Chondrocyte (in vitro differentiated cells): Measurements from ENCODE around the gene TRABD2B. TPM values are rescaled to one million over a fixed set of nuclear protein-coding genes. Genes with fewer than 3 reads are reported as not detected.

Experiments used
- DNase-seq: peaks from one replicate; pipeline ENCODE4 v3.0.0; 2021; ENCODE audit warnings: mixed read lengths, low spot score
- H3K27ac Mint-ChIP-seq: one replicate; pipeline ENCODE4 v1.8.0; 2021; ENCODE audit warnings: mild to moderate bottlenecking, moderate library complexity, mixed read lengths; ENCODE audit not compliant: unreplicated experiment
- H3K27me3 Mint-ChIP-seq: 2 replicates; pipeline ENCODE4 v1.8.0; 2021; ENCODE audit warnings: low read depth, mixed read lengths
- H3K36me3 Mint-ChIP-seq: 2 replicates; pipeline ENCODE4 v1.8.0; 2021; ENCODE audit warnings: low read depth, mixed read lengths
- H3K4me1 Mint-ChIP-seq: 2 replicates; pipeline ENCODE4 v1.8.0; 2021; ENCODE audit warnings: low read depth, mild to moderate bottlenecking, mixed read lengths
- H3K4me3 Mint-ChIP-seq: one replicate; pipeline ENCODE4 v1.8.0; 2021; ENCODE audit warnings: mild to moderate bottlenecking, moderate library complexity, mixed read lengths; ENCODE audit not compliant: unreplicated experiment
- H3K9me3 Mint-ChIP-seq: 2 replicates; pipeline ENCODE4 v1.8.0; 2021; ENCODE audit warnings: low read depth, mixed read lengths
- total RNA-seq: library from RNA; stranded (reverse); gene quantifications from 3 replicates; pipeline ENCODE4 v1.2.1, GENCODE V29; 2021
- TF ChIP-seq, protein P1 (sequence below): fragments of 200-600 bp; sonication (generic); IDR thresholded peaks from 2 replicates; pipeline ENCODE4 v1.5.0; 2021; ENCODE audit warnings: antibody characterized with exemption, mild to moderate bottlenecking, moderate library complexity

Gene TRABD2B
- total RNA-seq, 1 donor from 2014 or later, result 0.90 TPM

DNA sequence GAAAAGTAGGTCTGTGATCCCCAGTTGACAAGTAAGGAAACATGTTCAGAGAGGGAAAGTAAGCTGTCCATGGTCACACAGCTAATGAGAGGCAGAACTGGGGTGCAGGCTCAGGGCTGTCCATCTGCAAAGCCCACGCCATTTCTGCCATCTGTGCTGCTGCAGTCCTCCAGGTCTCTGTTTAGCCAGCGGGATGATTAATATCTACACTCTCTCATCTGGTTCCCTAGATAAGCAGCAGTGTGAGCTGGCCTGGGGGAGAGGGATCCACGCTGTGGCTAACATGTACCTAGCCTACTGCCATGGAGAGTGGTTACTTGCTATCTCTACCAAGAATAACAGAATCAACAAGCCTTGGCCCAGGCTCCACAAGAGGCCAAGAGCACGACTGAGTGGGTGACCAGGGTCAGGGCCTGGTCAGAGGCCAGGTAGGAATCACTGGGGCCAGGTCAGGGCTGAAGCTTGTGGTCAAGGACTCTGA is 75.2 kb downstream of the TRABD2B start:
- H3K36me3 Mint-ChIP-seq, result no peaks in the 10 kb centered on the region
- TF ChIP-seq, protein P1, sequence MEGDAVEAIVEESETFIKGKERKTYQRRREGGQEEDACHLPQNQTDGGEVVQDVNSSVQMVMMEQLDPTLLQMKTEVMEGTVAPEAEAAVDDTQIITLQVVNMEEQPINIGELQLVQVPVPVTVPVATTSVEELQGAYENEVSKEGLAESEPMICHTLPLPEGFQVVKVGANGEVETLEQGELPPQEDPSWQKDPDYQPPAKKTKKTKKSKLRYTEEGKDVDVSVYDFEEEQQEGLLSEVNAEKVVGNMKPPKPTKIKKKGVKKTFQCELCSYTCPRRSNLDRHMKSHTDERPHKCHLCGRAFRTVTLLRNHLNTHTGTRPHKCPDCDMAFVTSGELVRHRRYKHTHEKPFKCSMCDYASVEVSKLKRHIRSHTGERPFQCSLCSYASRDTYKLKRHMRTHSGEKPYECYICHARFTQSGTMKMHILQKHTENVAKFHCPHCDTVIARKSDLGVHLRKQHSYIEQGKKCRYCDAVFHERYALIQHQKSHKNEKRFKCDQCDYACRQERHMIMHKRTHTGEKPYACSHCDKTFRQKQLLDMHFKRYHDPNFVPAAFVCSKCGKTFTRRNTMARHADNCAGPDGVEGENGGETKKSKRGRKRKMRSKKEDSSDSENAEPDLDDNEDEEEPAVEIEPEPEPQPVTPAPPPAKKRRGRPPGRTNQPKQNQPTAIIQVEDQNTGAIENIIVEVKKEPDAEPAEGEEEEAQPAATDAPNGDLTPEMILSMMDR, result no peak
- peaks cover 15% of the 10 kb centered on the region for H3K27me3 Mint-ChIP-seq
- peaks cover 5% of the 10 kb centered on the region for H3K4me1 Mint-ChIP-seq
- no peak for DNase-seq
- no peak overlapping the region for H3K27ac Mint-ChIP-seq
- H3K4me3 Mint-ChIP-seq, result no peak overlapping the region
- no peaks in the 10 kb centered on the region for H3K9me3 Mint-ChIP-seq

DNA sequence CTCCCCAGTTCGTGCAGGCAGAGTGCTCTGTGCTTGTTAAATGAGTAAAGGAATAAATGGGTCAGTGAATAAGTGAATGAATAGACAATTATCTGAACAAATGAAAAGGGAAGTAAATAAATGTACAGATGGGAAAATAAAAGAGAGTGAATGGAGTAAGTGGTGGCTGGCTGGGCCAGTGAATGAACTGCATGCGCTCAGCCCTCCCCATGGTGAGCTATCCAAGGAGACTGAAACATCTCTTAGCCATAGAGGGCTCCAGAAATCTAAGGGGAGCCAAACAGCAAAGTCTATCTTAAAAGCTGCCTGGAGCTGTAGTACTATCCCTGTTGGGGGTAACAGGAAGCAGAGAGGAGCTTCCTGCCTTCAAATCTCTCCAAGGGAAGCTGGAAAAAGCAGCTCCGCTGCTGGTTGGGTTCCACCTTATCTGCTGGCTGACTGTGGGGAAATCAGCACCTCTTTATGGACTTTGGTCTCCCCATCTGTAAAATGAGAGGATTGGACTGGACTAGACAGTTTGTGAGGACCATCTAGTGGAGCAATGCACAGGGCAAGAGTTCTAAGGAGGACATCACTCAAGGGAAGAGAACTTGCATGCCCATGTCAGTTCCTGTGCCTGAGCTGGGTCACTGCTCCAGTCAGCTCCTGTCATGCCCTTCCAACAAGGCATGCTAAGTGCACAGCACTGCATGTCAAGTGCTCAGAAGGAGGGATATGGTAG is 77.9 kb downstream of the TRABD2B start:
- TF ChIP-seq, protein P1, result no peak
- H3K27me3 Mint-ChIP-seq, result peaks cover 5% of the 10 kb centered on the region

DNA sequence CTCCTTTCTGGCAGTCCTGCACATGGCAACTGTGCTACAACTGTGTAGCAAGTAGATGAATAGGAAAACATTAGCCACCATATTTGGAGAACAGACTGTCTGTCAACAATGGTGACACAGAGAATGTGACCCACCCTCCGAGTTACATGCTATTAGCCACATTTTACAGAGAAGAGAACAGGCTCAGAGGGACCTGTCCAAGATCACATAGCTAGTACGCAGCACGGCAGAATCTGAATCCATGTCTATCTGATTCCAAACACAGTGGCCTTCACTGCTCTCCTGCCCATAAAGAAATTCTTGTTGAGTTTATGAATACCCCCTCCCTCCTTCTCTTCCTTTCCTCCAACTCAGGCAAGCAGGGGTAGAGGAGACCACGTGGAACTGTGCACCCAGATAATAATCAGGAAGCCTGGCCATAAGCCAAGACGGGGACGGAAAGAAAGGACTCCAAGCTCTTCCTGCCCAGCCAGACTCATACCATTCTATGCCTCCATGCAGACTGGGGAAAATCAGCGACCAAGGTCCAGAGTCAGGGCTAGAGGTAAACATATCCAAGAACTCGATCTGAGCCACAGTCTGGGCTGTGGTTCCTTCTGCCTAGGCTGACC is 78.8 kb downstream of the TRABD2B start:
- Mint-ChIP-seq H3K9me3 (no peaks in the 10 kb centered on the region), H3K36me3 (no peaks in the 10 kb centered on the region), H3K4me3 (no peak overlapping the region), H3K4me1 (no peaks in the 10 kb centered on the region), H3K27ac (no peak overlapping the region), H3K27me3 (peaks cover 7% of the 10 kb centered on the region)
- no peak for DNase-seq
- TF ChIP-seq, protein P1, result no peak

More for the DNA sequence above, 77.9 kb downstream of the TRABD2B start:
- no peak overlapping the region for H3K4me3 Mint-ChIP-seq
- H3K27ac Mint-ChIP-seq, result no peak overlapping the region
- no peaks in the 10 kb centered on the region for H3K36me3 Mint-ChIP-seq
- H3K4me1 Mint-ChIP-seq, result no peaks in the 10 kb centered on the region
- DNase-seq, result no peak
- H3K9me3 Mint-ChIP-seq, result no peaks in the 10 kb centered on the region

DNA sequence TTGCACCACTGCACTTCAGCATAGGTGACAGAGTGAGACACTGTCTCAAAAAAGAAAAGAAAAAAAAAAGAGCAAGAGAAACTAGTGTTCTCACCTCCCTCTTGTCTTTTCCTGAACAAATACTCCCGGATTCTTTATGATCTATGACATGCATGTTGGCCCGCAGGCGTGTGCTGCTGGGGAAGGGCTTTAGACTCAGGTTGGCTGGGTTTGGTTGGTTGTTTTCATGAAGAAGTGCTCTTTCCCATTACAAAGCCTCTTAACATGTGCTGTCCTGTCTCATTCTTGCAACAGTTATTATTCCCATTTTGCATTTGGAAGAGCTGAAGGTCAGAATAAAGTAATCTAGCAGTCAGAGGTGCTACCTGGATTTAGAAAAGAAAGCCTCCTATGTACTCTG is 79.5 kb downstream of the TRABD2B start:
- no peak overlapping the region for H3K27ac Mint-ChIP-seq
- no peak overlapping the region for H3K4me3 Mint-ChIP-seq
- no peak for DNase-seq
- H3K27me3 Mint-ChIP-seq, result peaks cover 10% of the 10 kb centered on the region
- no peaks in the 10 kb centered on the region for H3K36me3 Mint-ChIP-seq
- no peaks in the 10 kb centered on the region for H3K4me1 Mint-ChIP-seq
- TF ChIP-seq, protein P1, result no peak
- no peaks in the 10 kb centered on the region for H3K9me3 Mint-ChIP-seq

DNA sequence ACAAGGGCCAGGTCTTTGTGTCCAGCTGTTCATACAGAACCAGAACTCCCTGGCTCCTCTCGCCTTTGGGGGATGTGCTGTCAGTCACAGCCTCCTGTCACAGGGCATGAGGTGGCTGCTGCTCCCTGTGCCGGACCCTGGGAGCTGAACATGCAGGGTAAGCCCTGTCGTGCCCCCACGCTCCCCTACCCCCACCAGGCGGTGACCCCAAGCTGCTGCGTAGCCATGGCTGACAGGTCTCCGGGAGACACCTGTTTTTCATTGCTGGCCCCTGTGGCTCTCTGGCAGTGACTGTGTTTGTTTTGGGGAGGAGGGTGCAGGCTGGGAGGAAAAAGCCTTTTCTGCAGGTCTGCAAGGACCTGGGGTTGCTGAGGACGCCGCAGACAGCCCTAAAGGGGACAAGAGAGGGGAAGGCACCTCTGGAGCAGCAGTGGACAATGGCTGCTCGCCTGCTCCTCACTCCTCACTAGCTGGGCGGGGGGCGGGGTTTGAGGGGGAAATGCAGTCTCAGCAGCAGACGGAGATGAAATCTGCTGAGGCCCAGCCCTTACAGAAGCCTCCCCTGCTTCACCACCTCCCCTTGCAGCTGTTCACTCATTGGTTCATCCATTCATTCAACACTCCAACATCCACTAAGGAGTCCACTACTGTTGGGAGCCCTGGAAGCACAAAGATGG is 81.4 kb downstream of the TRABD2B start:
- Mint-ChIP-seq H3K36me3 (no peaks in the 10 kb centered on the region), H3K27me3 (peaks cover 10% of the 10 kb centered on the region), H3K4me3 (no peak overlapping the region), H3K9me3 (no peaks in the 10 kb centered on the region), H3K4me1 (no peaks in the 10 kb centered on the region), H3K27ac (no peak overlapping the region)
- TF ChIP-seq, protein P1, result no peak
- DNase-seq, result no peak
